ENCODE data around the gene LMNA.

DNA sequence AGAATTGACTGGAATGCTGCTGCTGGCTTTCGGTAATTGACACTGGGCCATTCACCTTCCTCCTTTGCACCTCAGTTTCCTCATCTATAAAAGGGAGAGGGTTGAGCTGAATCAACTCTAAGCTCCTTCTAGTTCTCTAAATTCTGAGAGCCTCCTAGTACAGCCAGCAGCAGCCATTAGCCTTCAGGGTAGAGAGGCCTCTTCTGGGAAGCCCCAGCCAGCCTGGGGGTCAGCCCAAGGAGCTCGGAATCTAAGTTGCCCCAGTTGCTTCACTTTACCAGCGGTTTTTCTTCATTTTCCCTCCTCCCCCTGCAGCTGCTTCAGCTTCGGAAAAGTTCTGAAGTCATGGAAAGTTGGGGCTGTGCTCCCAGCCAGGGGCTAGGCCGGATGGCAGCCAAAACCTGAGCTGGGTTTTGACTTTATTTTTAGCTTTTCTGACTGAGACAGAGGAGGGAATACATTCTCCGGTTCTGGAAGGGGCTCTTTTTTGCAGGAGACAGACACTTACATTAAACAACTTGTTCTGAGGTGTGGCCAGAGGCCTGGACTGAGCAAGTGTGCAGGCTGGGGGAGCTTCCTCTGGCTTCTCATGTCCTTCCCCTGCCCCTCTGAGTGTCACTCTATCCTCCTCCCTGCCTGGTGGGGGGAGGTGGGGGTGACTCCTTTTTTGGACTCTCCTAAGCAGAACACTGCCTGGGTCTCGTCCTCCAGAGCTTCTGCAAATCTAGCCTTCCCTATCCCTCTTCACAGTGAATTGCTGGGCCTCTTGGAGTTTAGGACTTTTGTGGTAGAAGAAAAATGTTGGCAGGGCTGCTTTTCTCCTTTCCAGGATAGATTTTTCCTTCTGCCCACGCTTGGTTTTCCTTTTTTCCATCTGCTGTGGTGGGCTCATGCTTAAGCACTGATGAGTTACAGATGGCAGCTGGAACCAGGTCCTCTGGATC is 14.4 kb downstream of the LMNA start:
- TF ChIP-seq EZH2 (IDR thresholded peaks at IDR 0.05; ENCODE audit: insufficient read depth, poor library complexity, severe bottlenecking) (no peak), EZH2phosphoT487 (IDR thresholded peaks at IDR 0.05; ENCODE audit: insufficient read depth, low read depth) (no peak)

Data from GM23248 (cell line).